ENCODE data around the gene OSBPL2.

DNA sequence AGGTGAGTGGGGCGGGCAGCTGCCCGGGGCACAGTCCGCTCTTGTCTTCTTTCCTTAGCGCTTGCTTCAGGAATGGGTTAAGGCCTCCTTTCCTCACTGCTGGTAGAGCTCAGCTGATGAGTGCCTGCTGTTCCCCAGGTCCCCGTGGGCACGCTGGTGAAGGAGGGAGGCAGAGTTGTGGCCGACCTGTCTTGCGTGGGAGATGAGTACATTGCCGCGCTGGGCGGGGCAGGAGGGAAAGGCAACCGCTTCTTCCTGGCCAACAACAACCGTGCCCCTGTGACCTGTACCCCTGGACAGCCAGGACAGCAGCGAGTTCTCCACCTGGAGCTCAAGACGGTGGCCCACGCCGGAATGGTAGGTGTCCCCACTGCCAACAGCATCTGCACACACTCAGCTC lies 39.8 kb upstream of the OSBPL2 start:
- TF ChIP-seq EP300 (IDR thresholded peaks at IDR 0.05; ENCODE audit: borderline replicate concordance) (no peak), FOXM1 (IDR thresholded peaks at IDR 0.05; ENCODE audit: borderline replicate concordance, low read depth) (no peak), CREB1 (IDR thresholded peaks at IDR 0.05; ENCODE audit: low read depth) (no peak), YY1 (IDR thresholded peaks at IDR 0.05; ENCODE audit: low read depth) (no peak)
- TF ChIP-seq, protein P1, sequence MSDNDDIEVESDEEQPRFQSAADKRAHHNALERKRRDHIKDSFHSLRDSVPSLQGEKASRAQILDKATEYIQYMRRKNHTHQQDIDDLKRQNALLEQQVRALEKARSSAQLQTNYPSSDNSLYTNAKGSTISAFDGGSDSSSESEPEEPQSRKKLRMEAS (IDR thresholded peaks at IDR 0.05), result no peak

Data from Ishikawa (cell line).